Esophagus muscularis mucosa (tissue), 4 donors: Measurements from ENCODE around the gene CYSLTR2. TPM values are rescaled to one million over a fixed set of nuclear protein-coding genes. Genes with fewer than 3 reads are reported as not detected.

ENCODE experiments used
- DNase-seq: peaks from one replicate; pipeline ENCODE4 v3.0.0-alpha.2; 2017; ENCODE audit errors: extremely low spot score
- H3K27ac ChIP-seq, 4 donors: fragments of 200-600 bp; sonication (generic); replicated peaks in 1 of 4; 1 replicate in 3 of 4; 2 replicates in 1 of 4; pipeline ENCODE4 v1.5.1; 2016 to 2019; ENCODE audit warnings: mild to moderate bottlenecking in 1 of 4
- H3K27me3 ChIP-seq, 4 donors: fragments of 200-600 bp; sonication (generic); one replicate each; pipeline versions ENCODE4 v1.5.1 to v1.6.0; 2016 to 2019
- H3K36me3 ChIP-seq, 4 donors: fragments of 200-600 bp; sonication (generic); one replicate each; pipeline ENCODE4 v1.5.1; 2016 to 2019
- H3K4me1 ChIP-seq, 4 donors: fragments of 200-600 bp; sonication (generic); one replicate each; pipeline ENCODE4 v1.5.1; 2016 to 2019
- H3K4me3 ChIP-seq, 4 donors: fragments of 200-600 bp; sonication (generic); 1 replicate in 2 of 4; 2 replicates in 2 of 4; pipeline ENCODE4 v1.5.1; 2016 to 2019; ENCODE audit warnings: mild to moderate bottlenecking in 4 of 4, moderate library complexity in 1 of 4
- H3K9me3 ChIP-seq, 4 donors: fragments of 200-600 bp; sonication (generic); 1 replicate in 3 of 4; 2 replicates in 1 of 4; pipeline ENCODE4 v1.5.1; 2016 to 2019
- EP300 ChIP-seq: sonication (generic); formaldehyde crosslinking; IDR thresholded peaks from one replicate; pipeline ENCODE4 v1.6.1; 2017; ENCODE audit warnings: antibody characterized with exemption
- POLR2A ChIP-seq: fragments of 450-650 bp; IDR thresholded peaks from one replicate; pipeline ENCODE4 v1.6.1; 2017; ENCODE audit warnings: antibody characterized with exemption, moderate library complexity, mild to moderate bottlenecking, low read depth
- POLR2AphosphoS5 ChIP-seq, 2 donors: sonication (generic); formaldehyde crosslinking; IDR thresholded peaks; one replicate each; pipeline ENCODE4 v1.6.1; 2017; ENCODE audit warnings: antibody characterized with exemption in 2 of 2
- WGBS: methylation state at CpG from one replicate; pipeline ENCODE4 v1.1.5; 2018; 5-methylcytosine and 5-hydroxymethylcytosine counted together
- intact Hi-C: fragments of 100-400 bp; cut with DNase I; formaldehyde crosslinking; loops from one replicate; pipeline ENCODE4 v1.15.1; 2023
- total RNA-seq, 4 donors: library from RNA; depleted of rRNA; stranded (reverse); fragments of >200 nt; gene quantifications; one replicate each; pipeline versions ENCODE4 v1.1.0 to v1.2.1, GENCODE V29; 2016
- TF ChIP-seq, protein P1 (sequence below), 3 experiments: fragments of 200-600 bp in 2 of 3; fragments of 450-650 bp in 1 of 3; sonication (generic) in 2 of 3; IDR thresholded peaks; one replicate each; pipeline ENCODE4 v1.5.1; 2017 to 2019; ENCODE audit warnings: antibody characterized with exemption in 3 of 3, mild to moderate bottlenecking in 2 of 3, moderate library complexity in 1 of 3

CYSLTR2 gene
- total RNA-seq, 4 donors from 2014 or later, result 0.83 to 4.2 (median 1.2) TPM

DNA sequence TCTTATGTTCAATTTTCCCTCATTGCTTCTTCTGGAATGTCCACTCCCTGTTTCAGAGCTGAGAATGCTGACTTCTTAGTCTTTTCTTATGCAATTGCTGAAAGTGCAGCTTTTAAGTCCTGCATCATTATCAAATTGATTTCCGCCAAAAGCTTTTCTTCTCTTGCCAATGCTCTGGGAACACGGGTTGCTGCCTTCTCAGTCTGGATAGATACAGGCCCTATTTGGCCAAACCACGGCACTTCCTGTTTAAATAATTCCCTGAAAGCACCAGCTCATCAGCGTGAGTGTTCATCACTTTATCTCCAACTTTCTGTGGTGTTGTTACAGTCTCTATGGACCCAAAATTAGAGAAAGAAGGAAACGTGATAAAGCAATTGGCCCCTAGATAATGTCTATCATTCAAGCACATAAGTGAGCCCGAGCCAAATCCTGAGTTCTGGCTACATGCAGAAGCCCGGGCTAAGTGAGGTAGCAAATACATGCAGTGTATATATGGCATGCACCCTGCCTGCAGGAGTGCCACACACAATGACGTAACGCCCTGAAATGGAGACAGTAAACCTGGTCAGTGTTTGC is 85.7 kb downstream of the CYSLTR2 start:
- WGBS, result 72% methylated on average over 9 of the region's 9 CpGs
- H3K4me3 ChIP-seq, result no peak overlapping the region
- no peaks in the 10 kb centered on the region for H3K9me3 ChIP-seq
- TF ChIP-seq, protein P1, sequence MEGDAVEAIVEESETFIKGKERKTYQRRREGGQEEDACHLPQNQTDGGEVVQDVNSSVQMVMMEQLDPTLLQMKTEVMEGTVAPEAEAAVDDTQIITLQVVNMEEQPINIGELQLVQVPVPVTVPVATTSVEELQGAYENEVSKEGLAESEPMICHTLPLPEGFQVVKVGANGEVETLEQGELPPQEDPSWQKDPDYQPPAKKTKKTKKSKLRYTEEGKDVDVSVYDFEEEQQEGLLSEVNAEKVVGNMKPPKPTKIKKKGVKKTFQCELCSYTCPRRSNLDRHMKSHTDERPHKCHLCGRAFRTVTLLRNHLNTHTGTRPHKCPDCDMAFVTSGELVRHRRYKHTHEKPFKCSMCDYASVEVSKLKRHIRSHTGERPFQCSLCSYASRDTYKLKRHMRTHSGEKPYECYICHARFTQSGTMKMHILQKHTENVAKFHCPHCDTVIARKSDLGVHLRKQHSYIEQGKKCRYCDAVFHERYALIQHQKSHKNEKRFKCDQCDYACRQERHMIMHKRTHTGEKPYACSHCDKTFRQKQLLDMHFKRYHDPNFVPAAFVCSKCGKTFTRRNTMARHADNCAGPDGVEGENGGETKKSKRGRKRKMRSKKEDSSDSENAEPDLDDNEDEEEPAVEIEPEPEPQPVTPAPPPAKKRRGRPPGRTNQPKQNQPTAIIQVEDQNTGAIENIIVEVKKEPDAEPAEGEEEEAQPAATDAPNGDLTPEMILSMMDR (IDR thresholded peaks at IDR 0.05), result no peak
- TF ChIP-seq POLR2A (no peak), EP300 (no peak), POLR2AphosphoS5 (IDR thresholded peaks at IDR 0.05) (no peak)
- DNase-seq, result no peak
- peaks cover 0 to 13% (median 6%) of the 10 kb centered on the region in 4 donors for H3K4me1 ChIP-seq
- intact Hi-C loops, result no loop called here
- H3K27ac ChIP-seq, result no peak overlapping the region
- no peaks in the 10 kb centered on the region for H3K27me3 ChIP-seq
- H3K36me3 ChIP-seq, result no peaks in the 10 kb centered on the region

DNA sequence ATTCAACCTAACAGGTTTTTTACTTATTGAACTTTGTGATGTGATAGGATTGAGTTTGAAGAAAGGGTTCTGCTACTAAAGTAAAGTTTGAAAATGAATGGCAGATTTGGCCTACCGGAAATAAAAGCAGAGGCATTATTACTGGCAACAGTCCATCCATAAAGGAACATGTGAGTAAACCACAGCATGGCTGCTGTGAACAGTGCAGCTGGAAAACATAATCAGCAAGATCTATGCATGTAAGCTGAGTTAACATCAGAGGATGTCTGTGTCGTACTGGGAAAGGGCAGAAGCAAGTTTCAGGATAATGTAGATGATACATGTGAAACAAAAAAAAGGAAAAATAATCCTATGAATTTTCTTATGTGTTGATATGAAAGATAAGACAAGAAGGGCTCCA is 87.6 kb downstream of the CYSLTR2 start:
- H3K27me3 ChIP-seq, result no peaks in the 10 kb centered on the region
- H3K9me3 ChIP-seq, result no peaks in the 10 kb centered on the region
- intact Hi-C loops, result no loop called here
- H3K27ac ChIP-seq, result no peak overlapping the region
- H3K4me3 ChIP-seq, result no peak overlapping the region
- DNase-seq, result no peak
- H3K4me1 ChIP-seq, result peaks cover 0 to 13% (median 6%) of the 10 kb centered on the region in 4 donors
- H3K36me3 ChIP-seq, result no peaks in the 10 kb centered on the region
- no peak for TF ChIP-seq POLR2AphosphoS5 (IDR thresholded peaks at IDR 0.05)
- WGBS, result 41% methylated on average over 2 of the region's 2 CpGs

DNA sequence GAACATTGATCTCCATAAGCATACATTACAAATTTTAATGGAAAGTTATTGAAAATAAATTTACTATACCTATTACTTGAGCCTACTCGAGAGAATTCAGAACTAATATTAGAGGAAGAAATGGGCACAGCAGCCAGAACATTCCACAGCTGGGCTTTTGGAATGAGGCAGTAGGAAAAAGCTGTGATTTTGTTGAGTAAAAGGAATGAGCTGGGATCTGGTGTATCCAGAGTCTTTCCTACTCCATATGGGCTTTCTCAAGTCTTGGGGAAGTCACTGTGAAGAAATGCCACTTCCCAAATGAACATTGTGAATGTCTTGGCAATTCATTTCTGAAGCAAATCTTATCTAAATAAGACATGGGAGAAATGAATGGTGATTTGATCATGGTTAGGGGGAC is 93.1 kb downstream of the CYSLTR2 start:
- 31% methylated on average over 1 of the region's 1 CpG for whole genome bisulfite sequencing
- Histone ChIP-seq H3K4me3 (no peak overlapping the region), H3K4me1 (peaks cover 22 to 31% (median 26%) of the 10 kb centered on the region in 4 donors), H3K27ac (no peak overlapping the region), H3K27me3 (no peaks in the 10 kb centered on the region), H3K36me3 (no peaks in the 10 kb centered on the region), H3K9me3 (no peaks in the 10 kb centered on the region)
- no peak for TF ChIP-seq POLR2A
- TF ChIP-seq EP300, result no peak
- TF ChIP-seq POLR2AphosphoS5 (IDR thresholded peaks at IDR 0.05), result no peak
- TF ChIP-seq, protein P1 (IDR thresholded peaks at IDR 0.05), result no peak
- intact Hi-C loops, result no loop called here
- no peak for DNase-seq

DNA sequence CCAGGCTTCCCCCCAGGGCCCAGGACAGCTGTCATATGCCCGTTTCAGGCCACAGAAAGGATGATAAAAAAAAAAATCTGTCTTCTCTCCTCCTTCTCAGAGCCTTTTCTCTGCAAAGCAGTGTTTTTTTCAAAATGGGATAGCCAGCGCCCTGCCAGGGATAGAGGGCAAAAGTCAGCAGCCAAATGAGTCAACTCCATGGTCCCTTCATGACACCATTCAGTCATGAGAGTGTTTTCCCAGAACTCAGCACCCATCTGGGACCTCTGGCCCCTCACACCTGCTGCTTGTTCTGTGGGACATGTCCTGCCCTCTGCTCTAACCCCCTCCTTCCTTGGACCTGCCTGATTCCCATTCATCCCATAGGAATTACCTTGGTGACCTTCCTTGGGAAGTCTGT is 95.0 kb downstream of the CYSLTR2 start:
- Histone ChIP-seq H3K27ac (peak overlapping the region in 1 of 4 donors; percentile 76), H3K4me1 (peaks cover 22 to 31% (median 26%) of the 10 kb centered on the region in 4 donors), H3K27me3 (no peaks in the 10 kb centered on the region), H3K36me3 (no peaks in the 10 kb centered on the region), H3K4me3 (no peak overlapping the region), H3K9me3 (no peaks in the 10 kb centered on the region)
- no peak for TF ChIP-seq EP300
- TF ChIP-seq, protein P1 (IDR thresholded peaks at IDR 0.05), result no peak
- no peak for TF ChIP-seq POLR2A
- no peak for TF ChIP-seq POLR2AphosphoS5 (IDR thresholded peaks at IDR 0.05)
- no peak for DNase-seq
- 100% methylated on average over 2 of the region's 2 CpGs for WGBS
- intact Hi-C loops, result loop anchor here (2.0 kb wide), 1 partner anchor 20 kb away; no protein-coding TSS in a partner anchor

DNA sequence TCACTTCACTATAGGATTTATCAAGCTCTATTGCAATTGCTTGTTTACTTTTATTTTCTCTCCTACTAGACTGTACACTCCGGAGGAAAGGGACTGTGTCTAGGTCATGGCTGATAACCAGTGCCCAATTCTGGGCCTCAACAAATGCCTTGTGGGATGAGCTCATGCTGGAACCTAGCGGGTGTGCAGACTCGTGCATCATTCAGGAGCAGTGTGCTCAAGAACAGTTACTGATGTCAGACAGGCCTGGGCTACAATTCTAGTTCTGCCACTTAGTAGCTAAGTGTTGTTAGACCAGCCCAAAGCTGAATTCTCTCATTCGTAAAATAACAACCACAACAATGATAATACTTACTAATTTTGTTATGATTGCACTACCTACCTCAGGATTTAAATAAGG is 95.4 kb downstream of the CYSLTR2 start:
- Histone ChIP-seq H3K9me3 (no peaks in the 10 kb centered on the region), H3K27me3 (no peaks in the 10 kb centered on the region), H3K4me3 (no peak overlapping the region), H3K4me1 (peaks cover 22 to 31% (median 26%) of the 10 kb centered on the region in 4 donors), H3K27ac (peak overlapping the region; percentile 71 to 85 (median 76)), H3K36me3 (no peaks in the 10 kb centered on the region)
- intact Hi-C loops, result loop anchor here (2.0 kb wide), 1 partner anchor 20 kb away; no protein-coding TSS in a partner anchor
- 56% methylated on average over 4 of the region's 4 CpGs for WGBS
- TF ChIP-seq, protein P1 (IDR thresholded peaks at IDR 0.05), result no peak
- no peak for TF ChIP-seq EP300
- TF ChIP-seq POLR2AphosphoS5 (IDR thresholded peaks at IDR 0.05), result no peak
- no peak for TF ChIP-seq POLR2A
- DNase-seq, result no peak
